ENCODE measurements around the gene STAT3.

DNA sequence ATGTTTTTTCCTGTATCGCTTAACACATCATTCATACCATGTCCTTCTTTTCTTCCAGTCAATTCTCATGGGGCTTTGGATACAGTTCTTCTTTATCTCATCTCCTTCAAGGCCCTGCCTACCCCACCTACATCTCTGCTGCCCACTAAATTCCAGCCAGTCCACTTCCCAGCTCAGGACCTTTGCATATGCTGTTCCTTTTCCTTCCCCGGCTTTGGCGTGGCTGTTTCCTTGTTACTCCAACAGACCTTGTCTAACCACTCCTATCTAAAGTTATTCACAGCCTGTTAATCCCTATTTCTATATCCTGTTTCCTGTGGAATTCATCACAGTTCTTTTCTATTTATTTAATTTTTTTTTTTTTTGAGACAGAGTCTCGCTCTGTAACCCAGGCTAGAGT, 6.6 kb upstream of the STAT3 start:
- TF ChIP-seq, protein P1, sequence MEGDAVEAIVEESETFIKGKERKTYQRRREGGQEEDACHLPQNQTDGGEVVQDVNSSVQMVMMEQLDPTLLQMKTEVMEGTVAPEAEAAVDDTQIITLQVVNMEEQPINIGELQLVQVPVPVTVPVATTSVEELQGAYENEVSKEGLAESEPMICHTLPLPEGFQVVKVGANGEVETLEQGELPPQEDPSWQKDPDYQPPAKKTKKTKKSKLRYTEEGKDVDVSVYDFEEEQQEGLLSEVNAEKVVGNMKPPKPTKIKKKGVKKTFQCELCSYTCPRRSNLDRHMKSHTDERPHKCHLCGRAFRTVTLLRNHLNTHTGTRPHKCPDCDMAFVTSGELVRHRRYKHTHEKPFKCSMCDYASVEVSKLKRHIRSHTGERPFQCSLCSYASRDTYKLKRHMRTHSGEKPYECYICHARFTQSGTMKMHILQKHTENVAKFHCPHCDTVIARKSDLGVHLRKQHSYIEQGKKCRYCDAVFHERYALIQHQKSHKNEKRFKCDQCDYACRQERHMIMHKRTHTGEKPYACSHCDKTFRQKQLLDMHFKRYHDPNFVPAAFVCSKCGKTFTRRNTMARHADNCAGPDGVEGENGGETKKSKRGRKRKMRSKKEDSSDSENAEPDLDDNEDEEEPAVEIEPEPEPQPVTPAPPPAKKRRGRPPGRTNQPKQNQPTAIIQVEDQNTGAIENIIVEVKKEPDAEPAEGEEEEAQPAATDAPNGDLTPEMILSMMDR (IDR thresholded peaks at IDR 0.05) = no peak
- no peak for TF ChIP-seq POLR2A (IDR thresholded peaks at IDR 0.05)
